CD4-positive, alpha-beta T cell (primary cell): Measurements from ENCODE around the gene PDGFC. TPM values are rescaled to one million over a fixed set of nuclear protein-coding genes. Genes with fewer than 3 reads are reported as not detected.

Experiments used
- ATAC-seq: fragments of 200-7000 bp; cut with Tn5 transposase; one replicate; pipeline ENCODE4 v1.10.0; 2022; ENCODE audit warnings: mild to moderate bottlenecking; ENCODE audit not compliant: poor library complexity
- CTCF ChIA-PET: fragments of 350-600 bp; sonication (Branson Sonifier 250); formaldehyde crosslinking; loops from one replicate; lab custom pipeline; 2021; ENCODE audit warnings: antibody characterized with exemption, inconsistent platforms; lab: Charles Lee
- POLR2A ChIA-PET: fragments of 350-600 bp; sonication (Branson Sonifier 250); formaldehyde crosslinking; loops from one replicate; lab custom pipeline; 2021; ENCODE audit warnings: antibody characterized with exemption, inconsistent platforms; lab: Charles Lee
- DNase-seq, 14 experiments: peaks; one replicate each; pipeline ENCODE4 v3.0.0-alpha.2; 2013 to 2020; ENCODE audit warnings: mixed read lengths in 2 of 14
- H3K27ac ChIP-seq, 2 donors: one replicate each; pipeline versions ENCODE4 v1.5.1 to v1.7.0; 2013; ENCODE audit warnings: low read length in 2 of 2, low read depth in 1 of 2, mild to moderate bottlenecking in 1 of 2
- H3K27me3 ChIP-seq, 2 experiments: 1 replicate in 1 of 2; 2 replicates in 1 of 2; pipeline versions ENCODE4 v1.6.1 to v1.7.0; 2013; ENCODE audit warnings: low read length in 2 of 2, control low read depth in 1 of 2, mild to moderate bottlenecking in 1 of 2, moderate library complexity in 1 of 2; ENCODE audit not compliant: insufficient read depth in 2 of 2, control insufficient read depth in 1 of 2
- H3K36me3 ChIP-seq: one replicate; pipeline ENCODE4 v1.6.1; 2013; ENCODE audit warnings: low read length, control low read depth; ENCODE audit not compliant: insufficient read depth
- H3K4me1 ChIP-seq: one replicate; pipeline ENCODE4 v1.6.1; 2013; ENCODE audit warnings: low read length, control low read depth; ENCODE audit not compliant: insufficient read depth
- H3K4me3 ChIP-seq: one replicate; pipeline ENCODE4 v1.5.1; 2013; ENCODE audit warnings: mild to moderate bottlenecking, low read length, moderate library complexity
- H3K9me3 ChIP-seq, 2 experiments: 1 replicate in 1 of 2; 2 replicates in 1 of 2; pipeline versions ENCODE4 v1.6.1 to v1.7.0; 2013; ENCODE audit warnings: low read length in 2 of 2, mild to moderate bottlenecking in 2 of 2, control low read depth in 1 of 2, moderate library complexity in 1 of 2; ENCODE audit not compliant: control insufficient read depth in 1 of 2, insufficient read depth in 1 of 2
- H3K27ac Mint-ChIP-seq: one replicate; pipeline ENCODE4 v1.8.0; 2020; ENCODE audit warnings: mixed read lengths
- H3K27me3 Mint-ChIP-seq: one replicate; pipeline ENCODE4 v1.8.0; 2021; ENCODE audit warnings: mixed read lengths
- H3K36me3 Mint-ChIP-seq: one replicate; pipeline ENCODE4 v1.8.0; 2021; ENCODE audit warnings: low read depth, mixed read lengths
- H3K4me1 Mint-ChIP-seq: one replicate; pipeline ENCODE4 v1.8.0; 2021; ENCODE audit warnings: low read depth, mixed read lengths
- H3K4me3 Mint-ChIP-seq: one replicate; pipeline ENCODE4 v1.8.0; 2020; ENCODE audit warnings: mild to moderate bottlenecking, mixed read lengths
- H3K9me3 Mint-ChIP-seq: one replicate; pipeline ENCODE4 v1.8.0; 2020; ENCODE audit warnings: mixed read lengths
- CTCF ChIP-seq: fragments of 200-600 bp; IDR thresholded peaks from one replicate; pipeline ENCODE4 v1.8.0; 2022; ENCODE audit warnings: antibody characterized with exemption, mild to moderate bottlenecking
- intact Hi-C, 2 experiments: fragments of 100-400 bp; cut with DNase I in 1 of 2; cut with micrococcal nuclease in 1 of 2; formaldehyde crosslinking; loops; one replicate each; pipeline versions ENCODE4 v1.15.1 to v1.9.0; 2023 to 2025; cut with DNase I, micrococcal nuclease
- total RNA-seq, 174 experiments: library from RNA in 2 of 174; stranded (reverse) in 2 of 174; gene quantifications; one replicate each; pipeline ENCODE4 v1.2.3 and lab custom pipeline; 2021 to 2026

PDGFC gene
- total RNA-seq, 2 experiments from 2014 or later = not detected

DNA sequence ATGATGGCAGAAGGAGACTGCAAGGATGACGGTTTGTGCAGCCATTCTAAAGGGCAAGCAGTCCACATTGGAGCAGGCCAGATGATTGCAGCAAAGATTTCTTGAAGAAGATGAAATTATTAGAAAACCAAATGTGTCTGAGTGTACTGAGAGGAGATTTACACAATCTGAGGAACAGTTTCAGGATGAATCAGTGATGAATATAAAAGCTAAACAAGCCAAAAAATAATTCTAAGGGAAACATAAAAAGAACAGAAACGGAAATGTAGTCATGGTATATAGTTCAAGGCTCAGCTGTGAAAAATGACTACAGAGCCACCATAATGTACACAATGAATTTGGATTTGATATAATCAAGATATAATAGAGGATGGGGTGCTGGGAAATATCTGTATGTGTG is 168.5 kb downstream of the PDGFC start:
- Mint-ChIP-seq H3K4me3 (no peak overlapping the region), H3K27me3 (no peaks in the 10 kb centered on the region), H3K9me3 (no peaks in the 10 kb centered on the region), H3K36me3 (no peaks in the 10 kb centered on the region), H3K4me1 (no peaks in the 10 kb centered on the region), H3K27ac (no peak overlapping the region)
- no peak for TF ChIP-seq CTCF
- ATAC-seq = no peak
- H3K27ac ChIP-seq = no peak overlapping the region
- ChIA-PET CTCF (no interaction called here), POLR2A (no interaction called here)
- H3K9me3 ChIP-seq = no peaks in the 10 kb centered on the region
- H3K4me1 ChIP-seq = no peaks in the 10 kb centered on the region
- no peaks in the 10 kb centered on the region for H3K36me3 ChIP-seq
- H3K4me3 ChIP-seq = no peak overlapping the region
- intact Hi-C loops = no loop called here
- DNase-seq = no peak
- H3K27me3 ChIP-seq = no peaks in the 10 kb centered on the region

GRCh38 chr4:156800463-156800862 is 171.1 kb downstream of the PDGFC start:
- intact Hi-C loops = no loop called here
- Mint-ChIP-seq H3K36me3 (no peaks in the 10 kb centered on the region), H3K27ac (no peak overlapping the region), H3K4me1 (no peaks in the 10 kb centered on the region), H3K9me3 (no peaks in the 10 kb centered on the region), H3K27me3 (no peaks in the 10 kb centered on the region), H3K4me3 (no peak overlapping the region)
- POLR2A ChIA-PET = no interaction called here
- ATAC-seq = no peak
- TF ChIP-seq CTCF = no peak
- CTCF ChIA-PET = no interaction called here
- Histone ChIP-seq H3K36me3 (no peaks in the 10 kb centered on the region), H3K27ac (no peak overlapping the region), H3K4me3 (no peak overlapping the region), H3K27me3 (no peaks in the 10 kb centered on the region), H3K4me1 (no peaks in the 10 kb centered on the region), H3K9me3 (peaks cover 0 to 6% of the 10 kb centered on the region in 2 experiments)
- no peak for DNase-seq

GRCh38 chr4:156799121-156799589 is 172.4 kb downstream of the PDGFC start:
- H3K27ac ChIP-seq = no peak overlapping the region
- no peaks in the 10 kb centered on the region for H3K36me3 Mint-ChIP-seq
- H3K36me3 ChIP-seq = no peaks in the 10 kb centered on the region
- intact Hi-C loops = no loop called here
- ChIA-PET CTCF (no interaction called here), POLR2A (no interaction called here)
- no peak overlapping the region for H3K4me3 ChIP-seq
- H3K4me3 Mint-ChIP-seq = no peak overlapping the region
- TF ChIP-seq CTCF = no peak
- DNase-seq (no peak), ATAC-seq (no peak)
- no peaks in the 10 kb centered on the region for H3K9me3 Mint-ChIP-seq
- no peaks in the 10 kb centered on the region for H3K4me1 Mint-ChIP-seq
- H3K4me1 ChIP-seq = no peaks in the 10 kb centered on the region
- H3K27me3 ChIP-seq = no peaks in the 10 kb centered on the region
- H3K27ac Mint-ChIP-seq = no peak overlapping the region
- H3K27me3 Mint-ChIP-seq = no peaks in the 10 kb centered on the region
- H3K9me3 ChIP-seq = peaks cover 0 to 6% of the 10 kb centered on the region in 2 experiments
